ENCODE measurements around the gene EIF4B.

DNA sequence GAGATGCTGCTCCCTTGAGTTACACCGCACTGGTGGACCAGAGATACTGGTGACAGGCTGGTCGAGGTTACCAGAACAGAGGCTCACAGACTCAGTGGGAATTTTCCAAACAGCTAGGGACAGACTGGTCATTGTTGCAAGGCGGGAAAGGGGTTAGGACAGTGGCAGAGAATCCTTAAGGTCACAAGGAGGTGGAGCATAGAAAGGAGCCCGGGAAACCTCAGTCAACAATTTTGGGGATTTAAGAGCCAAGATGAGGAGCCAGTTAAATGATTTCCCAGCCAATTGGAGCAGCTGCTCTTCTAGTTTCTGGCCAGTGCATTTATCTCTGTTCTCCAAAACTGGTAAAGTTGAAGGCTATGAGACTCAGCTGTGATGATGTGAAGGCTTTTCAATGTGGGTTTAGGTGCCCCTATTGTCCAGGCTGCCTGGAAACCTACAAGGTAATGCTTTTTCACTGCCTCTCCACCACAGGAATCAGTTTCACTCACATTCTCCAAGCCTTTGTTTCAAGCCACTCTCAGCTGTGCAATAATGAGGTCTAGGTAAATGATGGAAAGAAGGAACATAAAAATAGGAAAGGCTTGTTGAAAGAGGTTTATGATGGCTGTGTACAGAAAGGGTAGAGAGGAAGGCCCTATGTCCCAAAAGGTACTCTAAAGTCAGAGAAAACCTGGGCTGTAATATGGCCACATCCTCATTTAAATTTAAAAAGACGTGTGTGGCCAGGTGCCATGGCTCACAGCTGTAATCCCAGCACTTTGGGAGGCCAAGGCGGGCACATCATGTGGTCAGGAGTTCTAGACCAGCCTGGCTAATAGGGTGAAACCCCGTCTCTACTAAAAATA lies 36.6 kb downstream of the EIF4B start:
- TF ChIP-seq, protein P1, sequence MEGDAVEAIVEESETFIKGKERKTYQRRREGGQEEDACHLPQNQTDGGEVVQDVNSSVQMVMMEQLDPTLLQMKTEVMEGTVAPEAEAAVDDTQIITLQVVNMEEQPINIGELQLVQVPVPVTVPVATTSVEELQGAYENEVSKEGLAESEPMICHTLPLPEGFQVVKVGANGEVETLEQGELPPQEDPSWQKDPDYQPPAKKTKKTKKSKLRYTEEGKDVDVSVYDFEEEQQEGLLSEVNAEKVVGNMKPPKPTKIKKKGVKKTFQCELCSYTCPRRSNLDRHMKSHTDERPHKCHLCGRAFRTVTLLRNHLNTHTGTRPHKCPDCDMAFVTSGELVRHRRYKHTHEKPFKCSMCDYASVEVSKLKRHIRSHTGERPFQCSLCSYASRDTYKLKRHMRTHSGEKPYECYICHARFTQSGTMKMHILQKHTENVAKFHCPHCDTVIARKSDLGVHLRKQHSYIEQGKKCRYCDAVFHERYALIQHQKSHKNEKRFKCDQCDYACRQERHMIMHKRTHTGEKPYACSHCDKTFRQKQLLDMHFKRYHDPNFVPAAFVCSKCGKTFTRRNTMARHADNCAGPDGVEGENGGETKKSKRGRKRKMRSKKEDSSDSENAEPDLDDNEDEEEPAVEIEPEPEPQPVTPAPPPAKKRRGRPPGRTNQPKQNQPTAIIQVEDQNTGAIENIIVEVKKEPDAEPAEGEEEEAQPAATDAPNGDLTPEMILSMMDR (IDR thresholded peaks at IDR 0.05), result no peak
- TF ChIP-seq EZH2 (IDR thresholded peaks at IDR 0.05), result no peak

All from neural progenitor cell (in vitro differentiated cells).